ENCODE measurements around the gene APOL6. TPM values are rescaled to one million over a fixed set of nuclear protein-coding genes. Genes with fewer than 3 reads are reported as not detected.

The APOL6 gene
- total and polyA plus RNA-seq, 2 of the 4 experiments (the other 2 are of a cell fraction), result 1.2 to 7.2 TPM

GRCh38 chr22:35633520-35633919, 14.7 kb upstream of the APOL6 start:
- in situ Hi-C loops (cut with MboI; ENCODE audit: low sequenced_read_pairs), result loop anchor here (10.0 kb wide), 1 partner anchor 201 kb away; no protein-coding TSS in a partner anchor
- Histone ChIP-seq H3K18ac (ENCODE audit: low read depth, low read length) (no peak overlapping the region), H4K20me1 (ENCODE audit: insufficient read depth, low read length) (no peaks in the 10 kb centered on the region), H3K23ac (ENCODE audit: low read depth, low read length) (no peak overlapping the region), H2BK5ac (ENCODE audit: low read depth, low read length, poor library complexity, severe bottlenecking) (peak overlapping the region; percentile 39), H2AFZ (replicated peaks; ENCODE audit: low read length, poor library complexity) (peak overlapping the region; percentile 26), H4K91ac (ENCODE audit: insufficient read depth, low read depth, low read length) (peak overlapping the region; percentile 18; the same call in 1 of the 2 replicates), H2BK20ac (ENCODE audit: low read depth, low read length) (no peak overlapping the region), H3K27ac (ENCODE audit: insufficient read depth, low read length) (no peak overlapping the region), H2AK5ac (ENCODE audit: low read depth, low read length) (peak overlapping the region; percentile 96), H2BK120ac (ENCODE audit: low read depth, low read length) (no peak overlapping the region), H4K8ac (ENCODE audit: low read depth in 2 of 2, low read length in 2 of 2) (no peak overlapping the region; a peak in 1 of 4 replicates), H3K9me3 (ENCODE audit: control insufficient read depth, insufficient read depth, low read length) (no peaks in the 10 kb centered on the region), H3K4me2 (ENCODE audit: low read depth, low read length) (no peak overlapping the region), H3K4ac (ENCODE audit: low read depth, low read length) (peak overlapping the region; percentile 15), H3K4me3 (ENCODE audit: insufficient read depth, low read depth, low read length) (no peak overlapping the region), H2AK9ac (replicated peaks; ENCODE audit: low read depth, low read length, poor library complexity) (no peak overlapping the region), H3K79me1 (ENCODE audit: low read depth in 1 of 2, low read length in 2 of 2) (peaks cover under 1 to 5% of the 10 kb centered on the region in 2 experiments; a peak in 2 of 4 replicates), H3K14ac (replicated peaks; ENCODE audit: low read depth, low read length) (no peak overlapping the region), H4K5ac (ENCODE audit: low read depth, low read length) (no peak overlapping the region), H3K4me1 (ENCODE audit: control insufficient read depth, insufficient read depth, low read length) (peaks cover 17% of the 10 kb centered on the region), H3K9ac (ENCODE audit: low read depth, low read length) (no peak overlapping the region), H3K9me1 (ENCODE audit: insufficient read depth, low read length) (peaks cover 29% of the 10 kb centered on the region), H3K27me3 (ENCODE audit: control insufficient read depth, insufficient read depth, low read length) (no peaks in the 10 kb centered on the region), H3K56ac (ENCODE audit: extremely low read depth, insufficient read depth, low read length) (no peak overlapping the region), H3K36me3 (ENCODE audit: control insufficient read depth, insufficient read depth, low read length) (no peaks in the 10 kb centered on the region), H2BK15ac (ENCODE audit: low read depth, low read length) (0 out of 3 replicates have a peak overlapping the region, but pooled peaks have one; percentile 17)
- ChIA-PET POLR2A (ENCODE audit: unreplicated experiment) (no interaction called here), CTCF (no interaction called here)
- TF ChIP-seq RAD21 (IDR thresholded peaks at IDR 0.05; ENCODE audit: low read length) (no peak), CHD1 (IDR thresholded peaks at IDR 0.05; ENCODE audit: low read depth, low read length) (no peak), MAZ (IDR thresholded peaks at IDR 0.05; ENCODE audit: borderline replicate concordance, low read depth, low read length) (no peak), NFE2L2 (IDR thresholded peaks at IDR 0.05; ENCODE audit: low read depth, low read length) (no peak), MXI1 (IDR thresholded peaks at IDR 0.05; ENCODE audit: borderline replicate concordance, low read depth, low read length) (no peak), SMC3 (IDR thresholded peaks at IDR 0.05; ENCODE audit: low read depth, low read length) (no peak), RFX5 (IDR thresholded peaks at IDR 0.05; ENCODE audit: low read depth, low read length) (no peak), MAFK (IDR thresholded peaks at IDR 0.05; ENCODE audit: low read depth, low read length) (no peak), BHLHE40 (IDR thresholded peaks at IDR 0.05; ENCODE audit: low read depth, low read length) (no peak), POLR2A (IDR thresholded peaks at IDR 0.05; ENCODE audit: low read depth, low read length) (no peak), RCOR1 (IDR thresholded peaks at IDR 0.05; ENCODE audit: insufficient replicate concordance, low read length) (no peak)
- TF ChIP-seq, protein P1, sequence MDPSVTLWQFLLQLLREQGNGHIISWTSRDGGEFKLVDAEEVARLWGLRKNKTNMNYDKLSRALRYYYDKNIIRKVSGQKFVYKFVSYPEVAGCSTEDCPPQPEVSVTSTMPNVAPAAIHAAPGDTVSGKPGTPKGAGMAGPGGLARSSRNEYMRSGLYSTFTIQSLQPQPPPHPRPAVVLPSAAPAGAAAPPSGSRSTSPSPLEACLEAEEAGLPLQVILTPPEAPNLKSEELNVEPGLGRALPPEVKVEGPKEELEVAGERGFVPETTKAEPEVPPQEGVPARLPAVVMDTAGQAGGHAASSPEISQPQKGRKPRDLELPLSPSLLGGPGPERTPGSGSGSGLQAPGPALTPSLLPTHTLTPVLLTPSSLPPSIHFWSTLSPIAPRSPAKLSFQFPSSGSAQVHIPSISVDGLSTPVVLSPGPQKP (IDR thresholded peaks at IDR 0.05; ENCODE audit: borderline replicate concordance, low read depth, low read length), result no peak
- DNase-seq (no peak), ATAC-seq (ENCODE audit: low read depth) (no peak)
- intact Hi-C loops (cut with micrococcal nuclease), result no loop called here
- dilution Hi-C loops (cut with HindIII; ENCODE audit: low sequenced_read_pairs, unreplicated experiment), result no loop called here
- 92% methylated on average over 11 of the region's 18 CpGs; no CpG with 5 or more reads in 1 of the 2 experiments for WGBS, 2 experiments (ENCODE audit: extremely low coverage in 2 of 2, insufficient read length in 1 of 2)
- BruUV-seq (replicated peaks), result no TSS peak
